CD4-positive, alpha-beta T cell (primary cell): ENCODE measurements around the gene CD247. TPM values are rescaled to one million over a fixed set of nuclear protein-coding genes. Genes with fewer than 3 reads are reported as not detected.

Experiments
- ATAC-seq: fragments of 200-7000 bp; cut with Tn5 transposase; one replicate; pipeline ENCODE4 v1.10.0; 2022; ENCODE audit warnings: mild to moderate bottlenecking; ENCODE audit not compliant: poor library complexity
- CTCF ChIA-PET: fragments of 350-600 bp; sonication (Branson Sonifier 250); formaldehyde crosslinking; loops from one replicate; lab custom pipeline; 2021; ENCODE audit warnings: antibody characterized with exemption, inconsistent platforms; lab: Charles Lee
- POLR2A ChIA-PET: fragments of 350-600 bp; sonication (Branson Sonifier 250); formaldehyde crosslinking; loops from one replicate; lab custom pipeline; 2021; ENCODE audit warnings: antibody characterized with exemption, inconsistent platforms; lab: Charles Lee
- DNase-seq, 14 experiments: peaks; one replicate each; pipeline ENCODE4 v3.0.0-alpha.2; 2013 to 2020; ENCODE audit warnings: mixed read lengths in 2 of 14
- H3K27ac ChIP-seq, 2 donors: one replicate each; pipeline versions ENCODE4 v1.5.1 to v1.7.0; 2013; ENCODE audit warnings: low read length in 2 of 2, low read depth in 1 of 2, mild to moderate bottlenecking in 1 of 2
- H3K27me3 ChIP-seq, 2 experiments: 1 replicate in 1 of 2; 2 replicates in 1 of 2; pipeline versions ENCODE4 v1.6.1 to v1.7.0; 2013; ENCODE audit warnings: low read length in 2 of 2, control low read depth in 1 of 2, mild to moderate bottlenecking in 1 of 2, moderate library complexity in 1 of 2; ENCODE audit not compliant: insufficient read depth in 2 of 2, control insufficient read depth in 1 of 2
- H3K36me3 ChIP-seq: one replicate; pipeline ENCODE4 v1.6.1; 2013; ENCODE audit warnings: low read length, control low read depth; ENCODE audit not compliant: insufficient read depth
- H3K4me1 ChIP-seq: one replicate; pipeline ENCODE4 v1.6.1; 2013; ENCODE audit warnings: low read length, control low read depth; ENCODE audit not compliant: insufficient read depth
- H3K4me3 ChIP-seq: one replicate; pipeline ENCODE4 v1.5.1; 2013; ENCODE audit warnings: mild to moderate bottlenecking, low read length, moderate library complexity
- H3K9me3 ChIP-seq, 2 experiments: 1 replicate in 1 of 2; 2 replicates in 1 of 2; pipeline versions ENCODE4 v1.6.1 to v1.7.0; 2013; ENCODE audit warnings: low read length in 2 of 2, mild to moderate bottlenecking in 2 of 2, control low read depth in 1 of 2, moderate library complexity in 1 of 2; ENCODE audit not compliant: control insufficient read depth in 1 of 2, insufficient read depth in 1 of 2
- H3K27ac Mint-ChIP-seq: one replicate; pipeline ENCODE4 v1.8.0; 2020; ENCODE audit warnings: mixed read lengths
- H3K27me3 Mint-ChIP-seq: one replicate; pipeline ENCODE4 v1.8.0; 2021; ENCODE audit warnings: mixed read lengths
- H3K36me3 Mint-ChIP-seq: one replicate; pipeline ENCODE4 v1.8.0; 2021; ENCODE audit warnings: low read depth, mixed read lengths
- H3K4me1 Mint-ChIP-seq: one replicate; pipeline ENCODE4 v1.8.0; 2021; ENCODE audit warnings: low read depth, mixed read lengths
- H3K4me3 Mint-ChIP-seq: one replicate; pipeline ENCODE4 v1.8.0; 2020; ENCODE audit warnings: mild to moderate bottlenecking, mixed read lengths
- H3K9me3 Mint-ChIP-seq: one replicate; pipeline ENCODE4 v1.8.0; 2020; ENCODE audit warnings: mixed read lengths
- intact Hi-C, 2 experiments: fragments of 100-400 bp; cut with DNase I in 1 of 2; cut with micrococcal nuclease in 1 of 2; formaldehyde crosslinking; loops; one replicate each; pipeline versions ENCODE4 v1.15.1 to v1.9.0; 2023 to 2025; cut with DNase I, micrococcal nuclease
- total RNA-seq, 174 experiments: library from RNA in 2 of 174; stranded (reverse) in 2 of 174; gene quantifications; one replicate each; pipeline ENCODE4 v1.2.3 and lab custom pipeline; 2021 to 2026
- TF ChIP-seq, protein P1 (sequence below): fragments of 200-600 bp; IDR thresholded peaks from one replicate; pipeline ENCODE4 v1.8.0; 2022; ENCODE audit warnings: antibody characterized with exemption, mild to moderate bottlenecking

CD247 gene
- total RNA-seq, 2 experiments from 2014 or later: 355 to 378 TPM

DNA sequence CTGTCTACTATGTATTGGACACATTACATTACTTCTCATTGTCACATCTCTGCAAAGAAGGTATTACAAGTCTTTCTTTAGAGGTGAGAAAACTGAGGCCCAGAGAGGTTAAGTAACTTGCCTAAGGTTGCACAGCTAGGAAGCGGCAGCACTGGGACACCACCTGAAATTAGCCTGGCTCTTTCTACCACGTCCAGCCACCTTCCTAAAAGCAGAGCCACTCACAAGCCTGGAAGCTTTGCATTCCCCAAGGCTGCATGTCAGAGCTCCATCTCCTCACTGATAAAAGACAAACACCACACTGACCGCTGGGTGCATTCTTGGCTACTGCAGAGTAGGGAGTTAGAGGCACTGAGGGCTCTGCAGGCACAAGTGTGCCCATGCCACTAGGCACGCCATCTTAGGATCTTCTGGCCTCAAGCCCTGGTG lies 2.4 kb downstream of the CD247 start:
- H3K36me3 Mint-ChIP-seq: peaks cover 75% of the 10 kb centered on the region
- POLR2A ChIA-PET: interaction anchor here (0.8 to 8.0 kb wide), 22 partner anchors 9 to 295 kb away, joined by 3 to 203 read pairs (median 10); partner anchors contain the start of genes CREG1 and POU2F1
- no peak for ATAC-seq

DNA sequence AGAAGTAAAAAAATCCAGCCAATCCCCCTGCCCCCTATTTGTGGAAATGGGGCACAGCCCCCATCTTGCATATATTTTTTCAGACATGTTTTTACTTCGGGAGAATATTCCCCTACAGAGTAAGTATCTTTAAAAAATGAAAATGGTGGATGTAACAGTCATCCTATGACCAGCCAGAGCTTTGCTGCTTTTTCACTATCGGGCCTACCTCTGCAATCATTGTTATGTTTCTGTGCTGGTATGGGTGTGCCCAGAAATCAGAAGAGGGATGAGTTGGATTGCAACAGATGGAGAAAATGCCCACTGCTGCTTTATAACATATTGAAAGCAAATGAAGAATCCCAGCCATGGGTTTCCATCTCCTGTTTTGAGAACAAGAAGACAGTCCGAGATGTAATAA lies 2.9 kb downstream of the CD247 start:
- peaks cover 80% of the 10 kb centered on the region for H3K36me3 Mint-ChIP-seq
- CTCF ChIA-PET: interaction anchor here (1.0 to 5.3 kb wide), 9 partner anchors 15 to 114 kb away, joined by 3 to 32 read pairs (median 4); no protein-coding TSS in a partner anchor
- peak overlapping the region; percentile 89 for H3K4me3 ChIP-seq

More for the DNA sequence above, 2.4 kb downstream of the CD247 start:
- no peak for DNase-seq
- peak overlapping the region; percentile 91 to 96 for H3K27ac ChIP-seq
- H3K4me3 Mint-ChIP-seq: peak overlapping the region; percentile 99
- peak overlapping the region; percentile 100 for H3K27ac Mint-ChIP-seq
- H3K4me1 Mint-ChIP-seq: peaks cover 86% of the 10 kb centered on the region
- H3K9me3 ChIP-seq: no peaks in the 10 kb centered on the region
- H3K9me3 Mint-ChIP-seq: no peaks in the 10 kb centered on the region
- TF ChIP-seq, protein P1, sequence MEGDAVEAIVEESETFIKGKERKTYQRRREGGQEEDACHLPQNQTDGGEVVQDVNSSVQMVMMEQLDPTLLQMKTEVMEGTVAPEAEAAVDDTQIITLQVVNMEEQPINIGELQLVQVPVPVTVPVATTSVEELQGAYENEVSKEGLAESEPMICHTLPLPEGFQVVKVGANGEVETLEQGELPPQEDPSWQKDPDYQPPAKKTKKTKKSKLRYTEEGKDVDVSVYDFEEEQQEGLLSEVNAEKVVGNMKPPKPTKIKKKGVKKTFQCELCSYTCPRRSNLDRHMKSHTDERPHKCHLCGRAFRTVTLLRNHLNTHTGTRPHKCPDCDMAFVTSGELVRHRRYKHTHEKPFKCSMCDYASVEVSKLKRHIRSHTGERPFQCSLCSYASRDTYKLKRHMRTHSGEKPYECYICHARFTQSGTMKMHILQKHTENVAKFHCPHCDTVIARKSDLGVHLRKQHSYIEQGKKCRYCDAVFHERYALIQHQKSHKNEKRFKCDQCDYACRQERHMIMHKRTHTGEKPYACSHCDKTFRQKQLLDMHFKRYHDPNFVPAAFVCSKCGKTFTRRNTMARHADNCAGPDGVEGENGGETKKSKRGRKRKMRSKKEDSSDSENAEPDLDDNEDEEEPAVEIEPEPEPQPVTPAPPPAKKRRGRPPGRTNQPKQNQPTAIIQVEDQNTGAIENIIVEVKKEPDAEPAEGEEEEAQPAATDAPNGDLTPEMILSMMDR: no peak
- CTCF ChIA-PET: interaction anchor here (1.0 to 5.3 kb wide), 10 partner anchors 14 to 115 kb away, joined by 3 to 32 read pairs (median 3); no protein-coding TSS in a partner anchor
- no peaks in the 10 kb centered on the region for H3K27me3 ChIP-seq
- no peaks in the 10 kb centered on the region for H3K27me3 Mint-ChIP-seq
- H3K4me3 ChIP-seq: peak overlapping the region; percentile 89
- intact Hi-C loops: loop anchor here (1.0 to 5.0 kb wide), 6 partner anchors 16 to 69 kb away; no protein-coding TSS in a partner anchor
- peaks cover 47% of the 10 kb centered on the region for H3K4me1 ChIP-seq
- peaks cover 35% of the 10 kb centered on the region for H3K36me3 ChIP-seq

DNA sequence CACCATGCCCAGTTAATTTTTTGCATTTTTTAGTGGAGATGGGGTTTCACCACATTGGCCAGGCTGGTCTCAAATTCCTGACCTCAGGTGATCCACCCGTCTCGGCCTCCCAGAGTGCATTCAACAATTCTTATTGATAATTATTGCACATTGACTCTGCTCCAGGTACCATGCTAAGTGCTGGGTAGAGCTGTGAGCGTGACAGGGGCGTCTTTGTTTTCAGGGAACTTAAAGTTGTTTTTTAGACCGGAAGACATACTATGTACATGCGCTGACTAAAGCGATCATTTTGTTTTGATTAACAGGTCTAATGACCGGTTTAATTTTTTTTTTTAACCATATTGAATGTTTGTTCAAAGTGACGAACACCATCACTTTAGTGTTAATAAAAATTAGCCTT lies 4.0 kb downstream of the CD247 start:
- Histone ChIP-seq H3K9me3 (no peaks in the 10 kb centered on the region), H3K36me3 (peaks cover 44% of the 10 kb centered on the region), H3K4me3 (peak overlapping the region; percentile 89), H3K4me1 (peaks cover 58% of the 10 kb centered on the region), H3K27ac (peak overlapping the region; percentile 91 to 96), H3K27me3 (no peaks in the 10 kb centered on the region)
- CTCF ChIA-PET: interaction anchor here (0.8 to 5.3 kb wide), 8 partner anchors 10 to 76 kb away, joined by 3 to 32 read pairs (median 4); no protein-coding TSS in a partner anchor
- TF ChIP-seq, protein P1: no peak
- peak in 4 of 14 experiments; percentile 52 to 63 (median 62) for DNase-seq
- ATAC-seq: no peak
- Mint-ChIP-seq H3K4me1 (peaks cover 91% of the 10 kb centered on the region), H3K27me3 (no peaks in the 10 kb centered on the region), H3K9me3 (no peaks in the 10 kb centered on the region), H3K36me3 (peaks cover 91% of the 10 kb centered on the region), H3K4me3 (peak overlapping the region; percentile 99), H3K27ac (peak overlapping the region; percentile 100)
- intact Hi-C loops: loop anchor here in 1 of 2 experiments (2.0 kb wide), 1 partner anchor 31 kb away; no protein-coding TSS in a partner anchor
- POLR2A ChIA-PET: interaction anchor here (1.0 to 8.0 kb wide), 15 partner anchors 8 to 293 kb away, joined by 4 to 203 read pairs (median 37); partner anchors contain the start of genes CREG1 and POU2F1

More for the DNA sequence above, 2.9 kb downstream of the CD247 start:
- POLR2A ChIA-PET: interaction anchor here (0.8 to 8.0 kb wide), 17 partner anchors 9 to 295 kb away, joined by 3 to 203 read pairs (median 10); partner anchors contain the start of genes CREG1 and POU2F1
- H3K27ac ChIP-seq: peak overlapping the region; percentile 91 to 96
- H3K27me3 ChIP-seq: no peaks in the 10 kb centered on the region
- no peaks in the 10 kb centered on the region for H3K9me3 ChIP-seq
- no peak for ATAC-seq
- peaks cover 52% of the 10 kb centered on the region for H3K4me1 ChIP-seq
- DNase-seq: no peak
- H3K27ac Mint-ChIP-seq: peak overlapping the region; percentile 100
- TF ChIP-seq, protein P1: no peak
- H3K4me1 Mint-ChIP-seq: peaks cover 90% of the 10 kb centered on the region
- H3K4me3 Mint-ChIP-seq: peak overlapping the region; percentile 99
- no peaks in the 10 kb centered on the region for H3K27me3 Mint-ChIP-seq
- peaks cover 37% of the 10 kb centered on the region for H3K36me3 ChIP-seq
- intact Hi-C loops: loop anchor here (1.0 to 5.0 kb wide), 4 partner anchors 15 to 60 kb away; no protein-coding TSS in a partner anchor
- no peaks in the 10 kb centered on the region for H3K9me3 Mint-ChIP-seq
